CD4-positive, alpha-beta T cell treated with Interleukin-2 at 100 ng/mL for 4 hours (primary cell): ENCODE measurements around the gene PAIP2B.
"Not testable (repeated sequence)": the region's sequence is repeated elsewhere in the genome, so short reads cannot be mapped to it uniquely, and the experiment has no call there.

Source experiments
- DNase-seq: peaks from one replicate; pipeline ENCODE4 v3.0.0-alpha.2; 2020; ENCODE audit warnings: low spot score

PAIP2B gene

GRCh38 chr2:71216501-71216900 lies 10.4 kb downstream of the PAIP2B start:
- no peak for DNase-seq

GRCh38 chr2:71215447-71215846 lies 11.5 kb downstream of the PAIP2B start:
- no peak for DNase-seq

GRCh38 chr2:71212336-71212735 lies 14.6 kb downstream of the PAIP2B start:
- no peak for DNase-seq

- DNase-seq: no peak
Measured at GRCh38 chr2:71210292-71210691, 16.6 kb downstream of the PAIP2B start.

DNA sequence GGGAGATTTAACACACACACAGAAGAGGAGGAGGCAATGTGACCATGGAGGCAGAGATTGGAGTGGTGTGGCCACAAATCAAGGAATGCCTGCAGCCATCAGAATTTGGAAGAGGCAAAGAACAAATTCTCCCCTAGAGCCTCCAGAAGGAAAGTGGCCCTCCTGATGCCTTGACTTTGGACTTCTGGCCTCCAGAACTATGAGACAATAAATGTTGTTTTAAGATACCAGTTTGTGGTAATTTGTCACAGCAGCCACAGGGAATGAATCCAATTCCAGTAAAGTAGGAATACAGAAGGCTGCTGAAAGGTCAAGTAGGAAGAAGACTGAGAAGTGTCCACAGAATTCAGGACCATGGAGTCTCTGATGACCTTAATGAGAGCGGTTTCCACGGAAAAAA lies 18.1 kb downstream of the PAIP2B start:
- no peak for DNase-seq

DNA sequence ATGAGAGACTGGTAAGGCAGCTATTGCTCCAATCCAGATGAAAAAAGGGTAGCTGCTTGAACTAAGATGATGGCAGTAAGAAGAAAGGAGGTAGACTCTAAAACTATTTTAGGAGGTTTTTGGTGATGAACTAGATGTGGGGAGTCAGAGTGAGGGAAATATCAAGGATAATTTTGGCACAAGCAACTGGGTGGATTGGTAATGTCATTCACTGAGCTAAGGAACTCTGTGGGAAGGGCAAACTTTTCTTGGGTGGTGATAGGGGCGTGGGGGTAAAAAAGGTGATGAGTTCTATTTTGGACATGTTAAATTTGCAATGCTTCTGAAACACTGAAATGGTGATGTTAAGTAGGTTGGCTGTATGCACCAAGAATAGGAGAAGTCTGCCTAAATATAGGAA lies 19.3 kb downstream of the PAIP2B start:
- DNase-seq: no peak

- no peak for DNase-seq
Measured at GRCh38 chr2:71206271-71206670, 20.6 kb downstream of the PAIP2B start.

GRCh38 chr2:71191570-71191943 lies 35.3 kb downstream of the PAIP2B start:
- DNase-seq: no peak

DNA sequence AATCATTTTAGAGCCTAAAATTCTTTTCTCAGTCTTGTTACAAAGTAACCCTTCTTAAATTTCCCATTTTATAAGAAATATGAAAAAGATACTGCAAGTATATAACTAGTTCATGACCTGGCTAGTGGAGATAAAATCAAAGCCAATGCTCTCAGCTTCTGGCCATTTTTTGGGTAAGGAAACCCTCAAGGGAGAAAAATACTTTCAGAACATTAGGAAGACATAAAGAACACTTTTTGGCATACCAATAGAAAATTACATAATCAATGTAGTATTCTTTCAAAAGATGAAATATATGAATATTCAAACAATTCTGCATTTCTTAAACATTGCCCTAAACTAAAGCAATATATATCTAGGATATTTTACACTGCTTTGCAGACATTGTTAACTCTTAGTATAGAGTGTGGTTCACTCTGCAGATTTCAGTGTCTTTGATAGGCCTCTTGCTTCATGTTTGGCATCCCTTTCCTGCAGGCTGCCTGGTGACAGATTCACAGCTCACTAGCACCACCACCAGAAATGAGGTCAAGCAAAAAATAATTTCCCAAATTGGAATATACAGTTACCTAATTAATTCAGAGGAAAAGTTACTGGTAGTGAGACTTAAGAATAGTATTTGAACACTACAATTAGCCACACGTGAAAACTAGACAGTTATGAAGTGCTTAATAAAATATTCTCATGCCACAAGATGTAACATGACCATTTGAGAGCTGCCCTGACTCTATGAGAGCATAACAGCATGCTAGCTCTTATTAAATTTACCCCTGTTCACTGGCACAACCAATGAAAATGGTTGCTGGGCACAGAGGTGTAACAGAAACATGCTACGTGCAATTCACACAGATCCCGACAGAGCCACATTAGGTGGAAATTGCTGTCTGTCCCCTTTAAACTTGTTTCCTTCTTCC lies 36.0 kb downstream of the PAIP2B start:
- no peak for DNase-seq

- no peak for DNase-seq
Measured at GRCh38 chr2:71187589-71187988, 39.3 kb downstream of the PAIP2B start.

DNA sequence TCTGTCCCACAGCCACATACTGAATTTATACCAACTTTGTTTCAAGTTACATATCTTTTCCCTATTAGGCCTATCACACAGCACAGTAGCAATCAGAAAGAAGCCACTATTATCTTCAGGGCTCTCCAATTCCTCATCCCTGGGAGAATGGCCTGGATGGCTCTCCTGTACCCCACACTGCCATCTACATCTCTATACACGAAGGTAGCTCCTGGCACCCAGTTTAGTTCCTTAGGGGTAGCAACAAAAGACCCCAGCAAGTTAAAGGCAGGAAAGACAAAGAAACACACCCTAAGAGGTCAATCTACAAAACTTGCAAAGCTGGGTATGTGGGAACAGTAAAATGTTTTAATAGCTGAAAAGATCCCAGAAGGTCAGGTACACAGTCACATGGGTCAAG lies 39.9 kb downstream of the PAIP2B start:
- no peak for DNase-seq

DNA sequence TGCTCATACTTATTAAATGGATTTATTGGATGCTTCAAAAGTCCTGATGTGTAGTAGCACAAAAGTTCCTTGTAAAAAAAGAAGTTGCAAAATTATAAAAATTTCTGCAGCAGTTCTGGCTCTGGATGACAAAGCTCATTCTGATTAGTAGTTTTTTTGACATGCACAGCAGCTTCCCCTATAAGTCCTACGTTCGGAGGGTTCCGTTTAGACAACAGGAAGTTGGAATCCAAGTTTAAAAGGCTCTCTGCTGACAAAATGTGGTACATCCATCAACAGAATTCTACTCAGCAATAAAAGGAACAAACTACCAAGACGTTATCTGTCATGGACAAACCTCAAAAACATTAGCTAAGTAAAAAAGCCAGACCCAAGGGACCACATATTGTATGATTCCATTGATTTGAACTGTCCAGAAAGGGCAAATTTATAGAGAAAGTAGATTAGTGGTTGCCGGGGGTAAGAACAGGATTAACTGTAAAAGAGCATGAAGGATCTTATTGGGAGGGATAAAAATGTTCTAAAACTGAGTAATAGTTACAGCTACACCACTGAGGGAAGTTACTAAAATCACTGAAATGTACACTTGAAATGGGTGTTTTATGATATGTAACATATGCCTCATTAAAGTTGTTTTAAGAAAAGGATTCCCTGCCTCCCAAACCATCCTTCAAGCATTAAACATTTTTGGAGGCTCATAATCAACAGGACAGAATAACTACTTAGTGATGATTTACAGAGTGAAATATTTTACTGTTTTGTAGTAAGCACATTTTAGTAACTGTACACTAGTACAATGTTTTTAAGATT lies 43.4 kb downstream of the PAIP2B start:
- DNase-seq: not testable (repeated sequence)

DNA sequence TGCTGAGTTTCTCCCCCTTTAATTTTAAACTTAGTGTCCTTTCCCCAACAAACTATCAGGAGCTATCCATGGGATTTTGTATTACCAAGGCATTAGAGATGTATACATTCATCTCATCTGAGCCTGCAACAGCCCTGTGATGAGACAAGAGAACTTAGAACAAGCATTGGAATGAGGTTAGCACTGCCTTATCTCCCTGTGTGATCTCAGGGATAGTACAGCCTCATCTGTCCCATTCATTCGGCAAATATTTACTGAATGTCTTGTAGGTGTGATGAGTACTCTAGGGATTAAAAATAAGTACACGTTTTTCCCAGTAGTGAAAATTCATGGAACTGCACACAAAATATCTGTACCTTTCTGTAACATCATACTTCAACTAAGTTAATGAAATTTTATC lies 45.6 kb downstream of the PAIP2B start:
- DNase-seq: no peak

DNA sequence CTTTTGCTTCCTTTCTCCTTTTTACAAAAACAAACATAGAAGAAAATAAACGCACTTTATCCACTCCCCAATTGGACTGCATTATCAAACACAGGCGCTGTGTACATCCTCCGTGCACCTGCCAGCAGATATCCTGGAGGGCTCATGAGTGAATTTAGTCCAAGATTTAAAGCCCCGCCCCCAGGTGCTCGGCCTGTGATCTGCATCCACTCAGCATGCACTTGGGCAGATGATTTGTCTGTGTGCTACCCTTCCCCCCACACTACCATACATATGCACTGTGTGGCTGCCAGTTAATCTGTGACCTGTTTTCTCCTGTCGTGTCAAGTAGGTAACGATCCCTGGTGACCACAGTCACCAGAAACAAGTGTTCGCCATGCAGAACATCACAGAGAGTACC lies 48.1 kb downstream of the PAIP2B start:
- not testable (repeated sequence) for DNase-seq

GRCh38 chr2:71174207-71174606 lies 52.7 kb downstream of the PAIP2B start:
- DNase-seq: no peak

DNA sequence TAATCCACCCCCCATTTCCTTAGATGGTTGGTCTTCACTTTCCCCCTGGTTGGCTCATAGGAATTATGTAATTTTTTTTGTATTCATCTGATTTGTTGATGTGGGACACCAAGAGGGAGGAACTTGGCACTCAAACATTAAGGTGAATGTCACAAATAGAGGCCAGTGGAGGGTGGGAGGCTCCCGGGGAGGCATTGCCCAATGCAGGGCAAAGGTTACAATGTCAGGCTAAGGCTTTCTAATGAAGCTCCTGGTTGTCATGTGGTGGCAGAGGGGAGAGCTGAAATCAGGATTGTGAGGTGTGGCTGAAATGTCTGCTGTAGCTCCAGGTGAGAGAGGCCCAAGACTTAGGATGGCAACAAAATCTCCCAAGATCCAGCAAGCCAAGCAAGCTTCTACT lies 53.8 kb downstream of the PAIP2B start:
- no peak for DNase-seq

- no peak for DNase-seq
Measured at GRCh38 chr2:71166812-71167211, 60.1 kb downstream of the PAIP2B start.

- DNase-seq: peak; percentile 48
Measured at GRCh38 chr2:71157124-71157793, 69.6 kb downstream of the PAIP2B start.

GRCh38 chr2:71156573-71156972 lies 70.3 kb downstream of the PAIP2B start:
- no peak for DNase-seq

DNA sequence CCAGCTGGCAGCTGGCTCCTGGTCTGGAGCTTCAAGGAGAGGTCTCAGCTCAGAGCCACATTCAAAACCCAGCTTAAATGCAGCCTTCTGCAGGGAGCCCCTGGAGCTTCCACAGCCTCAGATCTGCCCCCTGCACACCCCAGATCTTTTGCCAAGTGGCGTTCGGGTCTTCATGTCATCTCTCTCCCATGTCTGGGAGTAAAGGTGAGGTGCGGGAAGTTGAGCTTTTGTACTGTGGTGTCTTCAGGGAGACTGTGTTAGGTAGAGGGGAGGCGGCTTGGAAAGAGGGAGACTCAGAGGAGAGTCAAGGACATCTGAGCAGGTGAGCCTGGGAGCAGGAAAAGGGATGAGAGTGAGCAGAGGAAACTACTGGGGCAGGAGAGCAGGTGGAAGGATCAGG lies 71.1 kb downstream of the PAIP2B start:
- no peak for DNase-seq

GRCh38 chr2:71154798-71155197 lies 72.1 kb downstream of the PAIP2B start:
- DNase-seq: no peak

GRCh38 chr2:71154279-71154678 lies 72.6 kb downstream of the PAIP2B start:
- DNase-seq: no peak
